DOHH2 (cell line): Measurements from ENCODE around the gene STX1B.

ENCODE experiments used
- H3F3A ChIP-seq: fragments of 200-600 bp; sonication (generic), shearing (Covaris generic); 2 replicates; pipeline ENCODE4 v1.6.0; 2016; ENCODE audit warnings: antibody characterized with exemption, mild to moderate bottlenecking; ENCODE audit not compliant: control insufficient read depth, insufficient read depth
- H3K27ac ChIP-seq: fragments of 200-600 bp; sonication (generic); 2 replicates; pipeline ENCODE4 v1.5.1; 2014; ENCODE audit warnings: low read depth, mild to moderate bottlenecking, low read length, moderate library complexity
- H3K27me3 ChIP-seq: fragments of 200-600 bp; sonication (generic); 2 replicates; pipeline ENCODE4 v1.6.1; 2014; ENCODE audit warnings: mild to moderate bottlenecking, low read length, mixed read lengths; ENCODE audit not compliant: control insufficient read depth
- H3K36me3 ChIP-seq: fragments of 200-600 bp; sonication (generic); 2 replicates; pipeline ENCODE4 v1.6.1; 2014; ENCODE audit warnings: mild to moderate bottlenecking, low read length, moderate library complexity, mixed read lengths; ENCODE audit not compliant: control insufficient read depth
- H3K4me1 ChIP-seq: fragments of 200-600 bp; sonication (generic); 2 replicates; pipeline ENCODE4 v1.6.1; 2014; ENCODE audit warnings: mild to moderate bottlenecking, low read length, mixed read lengths; ENCODE audit not compliant: control insufficient read depth
- H3K4me2 ChIP-seq: fragments of 200-600 bp; sonication (generic); 2 replicates; pipeline ENCODE4 v1.6.0; 2014; ENCODE audit warnings: mild to moderate bottlenecking, low read length, moderate library complexity
- H3K4me3 ChIP-seq: fragments of 200-600 bp; sonication (generic); 2 replicates; pipeline ENCODE4 v1.5.1; 2014; ENCODE audit warnings: mild to moderate bottlenecking, low read length, mixed read lengths
- H3K79me2 ChIP-seq: fragments of 200-600 bp; sonication (generic); 2 replicates; pipeline ENCODE4 v1.6.1; 2014; ENCODE audit warnings: mild to moderate bottlenecking, low read length, mixed read lengths; ENCODE audit not compliant: control insufficient read depth
- H3K9me2 ChIP-seq: fragments of 200-600 bp; sonication (generic); replicated peaks from 2 replicates; pipeline ENCODE4 v1.6.1; 2014; ENCODE audit warnings: mild to moderate bottlenecking, low read length, mixed read lengths; ENCODE audit not compliant: control insufficient read depth
- H3K9me3 ChIP-seq: fragments of 200-600 bp; sonication (generic); 2 replicates; pipeline ENCODE4 v1.6.1; 2014; ENCODE audit warnings: antibody characterized with exemption, low read length, mixed read lengths; ENCODE audit not compliant: control insufficient read depth, insufficient read depth
- H4K20me1 ChIP-seq: fragments of 200-600 bp; sonication (generic); 2 replicates; pipeline ENCODE4 v1.6.0; 2014; ENCODE audit warnings: low read depth, mild to moderate bottlenecking, antibody characterized with exemption, low read length, moderate library complexity; ENCODE audit not compliant: control insufficient read depth, insufficient read depth
- EZH2phosphoT487 ChIP-seq: fragments of 200-600 bp; sonication (generic); IDR thresholded peaks from 2 replicates; pipeline ENCODE4 v1.6.1; 2017; ENCODE audit warnings: borderline replicate concordance, mild to moderate bottlenecking, antibody characterized with exemption, low read length, moderate library complexity, mixed read lengths
- TF ChIP-seq, protein P1 (sequence below): fragments of 200-600 bp; sonication (generic); IDR thresholded peaks from one replicate; pipeline ENCODE4 v1.5.1; 2014; ENCODE audit warnings: antibody characterized with exemption, mild to moderate bottlenecking, low read depth, low read length; ENCODE audit not compliant: poor library complexity, severe bottlenecking

STX1B gene

DNA sequence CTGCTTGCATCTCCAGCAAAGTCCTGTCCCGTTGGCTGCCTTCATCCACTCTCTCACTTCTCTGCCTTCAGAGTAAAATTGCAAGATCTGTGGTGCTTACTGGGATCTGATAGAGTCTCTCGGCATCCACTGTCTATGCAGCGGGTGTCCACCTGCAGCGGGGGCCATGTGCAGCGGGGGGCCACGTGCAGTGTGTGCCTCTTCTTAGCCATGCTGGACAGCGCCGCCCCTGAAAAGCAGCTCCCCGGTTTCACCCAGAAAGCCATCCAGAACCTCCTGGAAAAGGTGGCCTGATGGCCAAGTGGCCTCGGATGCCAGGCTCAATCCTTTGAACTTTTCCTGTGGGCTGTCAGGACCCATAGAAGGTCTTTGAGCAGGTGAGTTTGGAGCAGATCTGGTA lies 32.4 kb upstream of the STX1B start:
- peaks cover 12% of the 10 kb centered on the region; the same call in 1 of the 2 replicates for H3K36me3 ChIP-seq
- H3F3A ChIP-seq = no peaks in the 10 kb centered on the region
- H3K4me3 ChIP-seq = no peak overlapping the region
- H3K4me2 ChIP-seq = no peak overlapping the region
- no peak overlapping the region for H3K27ac ChIP-seq
- no peaks in the 10 kb centered on the region for H4K20me1 ChIP-seq
- no peaks in the 10 kb centered on the region for H3K79me2 ChIP-seq
- no peaks in the 10 kb centered on the region for H3K9me3 ChIP-seq
- H3K9me2 ChIP-seq = no peaks in the 10 kb centered on the region
- H3K4me1 ChIP-seq = no peaks in the 10 kb centered on the region
- no peaks in the 10 kb centered on the region for H3K27me3 ChIP-seq
- TF ChIP-seq, protein P1, sequence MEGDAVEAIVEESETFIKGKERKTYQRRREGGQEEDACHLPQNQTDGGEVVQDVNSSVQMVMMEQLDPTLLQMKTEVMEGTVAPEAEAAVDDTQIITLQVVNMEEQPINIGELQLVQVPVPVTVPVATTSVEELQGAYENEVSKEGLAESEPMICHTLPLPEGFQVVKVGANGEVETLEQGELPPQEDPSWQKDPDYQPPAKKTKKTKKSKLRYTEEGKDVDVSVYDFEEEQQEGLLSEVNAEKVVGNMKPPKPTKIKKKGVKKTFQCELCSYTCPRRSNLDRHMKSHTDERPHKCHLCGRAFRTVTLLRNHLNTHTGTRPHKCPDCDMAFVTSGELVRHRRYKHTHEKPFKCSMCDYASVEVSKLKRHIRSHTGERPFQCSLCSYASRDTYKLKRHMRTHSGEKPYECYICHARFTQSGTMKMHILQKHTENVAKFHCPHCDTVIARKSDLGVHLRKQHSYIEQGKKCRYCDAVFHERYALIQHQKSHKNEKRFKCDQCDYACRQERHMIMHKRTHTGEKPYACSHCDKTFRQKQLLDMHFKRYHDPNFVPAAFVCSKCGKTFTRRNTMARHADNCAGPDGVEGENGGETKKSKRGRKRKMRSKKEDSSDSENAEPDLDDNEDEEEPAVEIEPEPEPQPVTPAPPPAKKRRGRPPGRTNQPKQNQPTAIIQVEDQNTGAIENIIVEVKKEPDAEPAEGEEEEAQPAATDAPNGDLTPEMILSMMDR = no peak
- TF ChIP-seq EZH2phosphoT487 = no peak

DNA sequence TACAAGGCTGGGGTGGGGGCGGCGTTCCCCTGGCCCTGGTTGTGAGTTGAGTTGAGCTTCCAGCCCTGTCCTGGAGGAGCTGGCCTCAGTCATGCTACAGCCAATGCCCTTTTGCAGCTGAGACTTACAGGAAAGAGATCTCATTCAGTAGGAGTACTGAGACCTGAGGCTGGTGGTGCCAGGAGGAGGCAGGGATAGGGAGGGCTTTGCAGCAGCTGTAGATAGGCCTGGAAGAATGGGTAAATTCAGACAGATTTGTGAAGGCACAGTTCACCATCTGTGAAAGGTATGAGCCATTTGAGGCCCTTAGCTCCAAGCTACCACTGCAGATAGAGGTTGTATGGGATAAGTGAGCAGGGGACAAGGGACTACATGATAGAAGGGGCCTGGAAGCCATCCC lies 28.6 kb upstream of the STX1B start:
- no peak for TF ChIP-seq EZH2phosphoT487
- TF ChIP-seq, protein P1 = no peak
- H3K79me2 ChIP-seq = peaks cover 6% of the 10 kb centered on the region

DNA sequence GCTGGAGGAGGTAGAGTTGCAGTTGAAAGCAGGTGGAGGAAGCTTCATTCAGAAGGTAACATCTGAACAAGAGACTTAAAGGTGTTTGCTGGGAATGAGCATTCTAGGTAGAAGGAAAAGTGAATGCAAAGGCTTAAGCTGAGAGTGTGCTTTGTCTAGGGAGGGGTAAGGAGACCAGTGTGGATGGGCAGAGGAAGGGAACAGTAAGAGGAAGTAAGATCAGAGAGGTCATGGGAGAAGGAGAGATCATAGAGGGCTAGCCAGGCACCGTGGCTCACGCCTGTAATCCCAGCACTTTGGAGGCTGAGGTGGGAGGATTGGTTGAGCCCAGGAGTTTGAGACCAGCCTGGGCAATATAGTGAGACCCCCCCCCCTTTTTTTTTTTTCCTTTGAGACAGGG lies 26.3 kb upstream of the STX1B start:
- Histone ChIP-seq H3F3A (no peaks in the 10 kb centered on the region), H3K27ac (no peak overlapping the region), H3K9me2 (no peaks in the 10 kb centered on the region), H3K9me3 (no peaks in the 10 kb centered on the region), H3K4me3 (no peak overlapping the region), H4K20me1 (no peaks in the 10 kb centered on the region), H3K4me1 (peaks cover 20% of the 10 kb centered on the region), H3K79me2 (peaks cover 11% of the 10 kb centered on the region), H3K27me3 (no peaks in the 10 kb centered on the region), H3K4me2 (no peak overlapping the region), H3K36me3 (peaks cover 24% of the 10 kb centered on the region)
- TF ChIP-seq, protein P1 = no peak
- no peak for TF ChIP-seq EZH2phosphoT487

More for the DNA sequence above, 28.6 kb upstream of the STX1B start:
- Histone ChIP-seq H3K9me2 (no peaks in the 10 kb centered on the region), H3K4me3 (no peak overlapping the region), H3K36me3 (peaks cover 24% of the 10 kb centered on the region), H3F3A (no peaks in the 10 kb centered on the region), H3K9me3 (no peaks in the 10 kb centered on the region), H4K20me1 (no peaks in the 10 kb centered on the region), H3K4me1 (peaks cover 7% of the 10 kb centered on the region), H3K4me2 (no peak overlapping the region), H3K27ac (no peak overlapping the region), H3K27me3 (no peaks in the 10 kb centered on the region)
